HG02623 (cell line): ENCODE results near the gene RUNX1.
"Not testable (repeated sequence)": the region's sequence is repeated elsewhere in the genome, so short reads cannot be mapped to it uniquely, and the experiment has no call there.

Experiments used
- ATAC-seq: cut with Tn5 transposase; IDR thresholded peaks from one replicate; pipeline ENCODE4 v1.9.1; 2021; ENCODE audit warnings: moderate library complexity; ENCODE audit not compliant: unreplicated experiment

RUNX1 gene

DNA sequence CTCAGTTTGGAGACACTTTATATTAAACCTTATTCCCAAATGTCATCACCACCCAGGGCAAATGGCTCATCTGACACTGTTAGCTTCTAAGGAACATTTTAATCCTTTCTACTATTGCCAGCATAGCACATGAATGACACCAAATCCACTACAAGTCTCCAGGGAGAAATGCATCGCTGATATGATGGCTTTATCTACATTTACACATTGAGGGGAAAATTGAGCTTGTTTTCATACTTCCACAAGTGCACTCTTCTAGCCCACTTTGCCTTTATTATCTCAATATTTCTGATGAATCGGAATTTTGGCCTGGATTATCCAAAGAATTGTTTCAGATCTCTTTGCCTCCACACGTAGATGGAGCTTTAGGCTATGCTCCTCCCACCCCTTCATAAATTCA is 75.4 kb downstream of the RUNX1 start:
- no peak for ATAC-seq

- ATAC-seq, result no peak
Measured at GRCh38 chr21:34971656-34972055, 77.4 kb downstream of the RUNX1 start.

- ATAC-seq, result no peak
Measured at GRCh38 chr21:34970566-34970965, 78.5 kb downstream of the RUNX1 start.

GRCh38 chr21:34970167-34970500 is 79.0 kb downstream of the RUNX1 start:
- ATAC-seq, result no peak

DNA sequence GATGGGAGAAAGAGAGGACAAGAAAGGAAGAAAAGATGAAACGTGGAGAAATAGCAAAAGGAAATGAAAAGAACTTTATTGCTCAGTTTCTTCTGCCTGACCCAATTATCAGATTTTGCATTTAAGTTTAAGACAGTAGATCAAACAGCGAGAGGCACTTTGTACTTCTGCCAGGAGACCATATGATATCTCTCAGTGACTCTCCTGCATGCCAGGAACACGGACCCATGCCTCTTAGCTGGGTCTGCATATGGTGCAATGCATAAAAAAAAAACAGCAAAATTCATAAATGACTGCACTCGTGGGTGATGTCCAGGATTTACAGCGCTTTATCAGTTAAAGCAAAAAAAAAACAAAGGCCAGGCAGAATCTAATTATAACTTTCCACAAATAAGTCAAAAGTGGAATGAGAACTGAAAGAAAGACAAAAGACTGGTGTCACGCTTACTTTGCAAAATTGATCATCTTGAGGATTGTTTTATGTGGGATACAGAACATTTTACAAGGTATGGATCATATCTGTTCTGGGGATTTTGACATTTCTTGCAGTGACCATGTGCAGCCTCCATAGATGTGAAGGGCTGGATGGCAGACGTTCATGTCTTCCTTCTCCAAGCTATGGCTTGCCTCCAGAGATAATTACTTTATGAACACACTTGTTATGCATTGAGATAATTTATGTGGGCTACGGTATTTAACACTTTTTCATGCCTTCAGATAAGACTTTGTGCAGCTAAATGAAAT is 79.5 kb downstream of the RUNX1 start:
- no peak for ATAC-seq

DNA sequence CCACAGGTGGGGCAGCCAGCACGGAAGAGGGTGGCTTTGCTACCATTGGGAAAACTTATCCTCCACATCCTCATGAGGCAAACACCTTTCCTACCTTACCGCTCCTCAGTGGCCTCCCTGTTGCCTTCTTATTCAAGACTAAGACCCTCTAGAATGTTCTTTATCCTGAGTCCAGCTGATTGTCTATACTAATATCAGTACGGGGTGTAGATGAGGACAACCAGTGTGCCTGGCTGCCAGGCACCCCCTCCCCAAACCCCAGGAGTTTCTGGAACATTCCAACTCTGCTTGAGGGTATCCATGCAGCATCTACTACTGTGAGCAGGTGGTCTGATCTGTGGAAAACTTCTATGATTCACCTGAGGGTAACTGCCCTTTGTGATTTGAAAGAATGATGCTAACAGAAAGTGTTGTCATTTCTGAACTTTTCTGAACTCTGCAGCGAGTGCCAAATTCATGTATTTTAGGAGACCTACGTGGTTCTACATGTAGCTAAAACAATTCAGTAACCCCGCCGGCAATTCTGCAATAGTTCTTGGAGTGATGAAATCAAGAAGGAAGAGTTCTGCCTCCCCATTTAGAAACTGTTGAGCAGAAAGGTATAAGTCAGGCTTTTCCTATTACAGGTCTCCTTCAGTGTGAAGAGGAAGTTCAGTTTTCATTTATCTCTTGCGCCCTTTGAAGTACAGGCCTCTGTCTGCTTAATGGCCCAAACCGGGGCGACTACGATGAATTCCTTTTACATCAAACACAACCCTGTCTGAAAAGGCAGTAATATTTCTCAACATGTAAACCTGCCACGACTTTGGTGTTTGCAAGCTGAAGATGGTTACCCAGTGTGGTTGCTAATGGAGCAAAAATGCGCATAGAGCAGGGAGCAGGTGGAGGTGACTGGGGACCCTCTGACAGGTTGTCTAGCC is 80.4 kb downstream of the RUNX1 start:
- ATAC-seq, result no peak

DNA sequence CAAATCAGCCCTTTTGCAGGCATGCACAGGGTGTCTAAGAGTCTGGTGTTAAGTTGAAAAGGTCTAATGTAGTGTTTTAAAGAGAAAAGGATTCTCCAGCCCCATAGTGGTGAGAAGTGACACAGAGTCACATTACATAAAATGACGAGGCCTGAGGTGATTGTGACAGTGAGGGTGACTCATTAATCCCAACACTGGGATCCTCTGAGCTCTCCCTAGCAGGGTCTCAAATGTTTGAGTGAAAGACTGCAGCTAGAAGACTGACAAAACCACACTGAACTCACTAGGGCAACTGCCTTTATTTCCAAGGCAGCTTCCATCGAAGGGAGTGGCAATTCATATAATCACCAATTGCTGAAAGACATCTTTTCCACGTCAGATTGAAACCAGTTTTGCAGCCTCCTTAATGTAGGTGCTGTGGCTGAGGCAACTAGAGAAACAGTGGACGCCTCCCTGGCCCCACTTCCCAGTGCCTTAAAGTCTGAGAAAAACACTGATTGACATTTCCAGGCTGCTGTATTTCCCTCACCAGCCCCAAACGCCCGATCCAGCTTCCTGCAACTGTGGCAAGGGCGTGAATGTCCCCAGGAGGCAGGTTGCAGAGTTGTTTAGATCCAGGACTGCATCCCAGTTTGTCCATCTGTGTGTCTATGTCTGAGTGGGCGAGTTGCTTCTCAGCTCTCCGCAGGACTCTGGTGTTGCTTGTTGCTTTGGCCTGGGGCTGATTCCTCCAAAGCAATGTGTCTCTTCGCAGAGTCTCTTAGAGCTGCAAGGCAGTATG is 81.4 kb downstream of the RUNX1 start:
- ATAC-seq, result no peak

DNA sequence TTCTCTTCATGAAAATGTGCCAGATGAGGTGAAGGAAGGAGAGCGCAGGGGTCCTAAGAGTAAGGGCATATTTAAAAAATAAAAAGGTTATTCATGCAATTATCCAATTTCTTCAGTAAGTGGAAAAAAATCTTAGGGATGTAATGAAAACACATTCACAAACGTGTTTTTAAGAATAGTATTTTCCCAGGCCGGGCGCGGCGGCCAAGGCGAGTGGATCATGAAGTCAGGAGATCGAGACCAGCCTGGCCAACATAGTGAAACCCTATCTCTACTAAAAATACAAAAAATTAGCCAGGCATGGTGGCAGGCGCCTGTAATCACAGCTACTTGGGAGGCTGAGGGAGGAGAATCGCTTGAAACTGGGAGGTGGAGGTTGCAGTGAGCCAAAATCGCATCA is 82.2 kb downstream of the RUNX1 start:
- ATAC-seq, result not testable (repeated sequence)

GRCh38 chr21:34965200-34966174 is 83.6 kb downstream of the RUNX1 start:
- no peak for ATAC-seq

- no peak for ATAC-seq
Measured at GRCh38 chr21:34962586-34963222, 86.4 kb downstream of the RUNX1 start.

GRCh38 chr21:34962136-34962535 is 87.0 kb downstream of the RUNX1 start:
- ATAC-seq, result no peak

- no peak for ATAC-seq
Measured at GRCh38 chr21:34960687-34961086, 88.4 kb downstream of the RUNX1 start.

GRCh38 chr21:34959607-34960006 is 89.5 kb downstream of the RUNX1 start:
- no peak for ATAC-seq

DNA sequence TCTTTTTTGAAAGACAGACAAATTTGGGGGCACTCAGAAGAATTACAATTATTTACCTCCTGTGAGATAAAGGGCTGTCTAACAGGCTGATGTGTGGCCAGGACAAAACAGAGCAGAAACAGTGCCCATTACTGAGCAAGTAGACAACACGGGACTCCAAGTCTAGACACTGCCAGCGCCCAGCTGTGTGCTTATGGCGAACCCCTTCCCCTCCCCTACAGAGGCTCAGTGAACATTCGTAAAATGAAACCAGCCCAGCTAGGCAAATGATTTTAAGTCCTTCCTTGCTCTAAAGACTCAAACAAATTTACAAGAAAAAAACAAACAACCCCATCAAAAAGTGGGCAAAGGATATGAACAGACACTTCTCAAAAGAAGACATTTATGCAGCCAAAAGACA is 91.1 kb downstream of the RUNX1 start:
- ATAC-seq, result no peak

DNA sequence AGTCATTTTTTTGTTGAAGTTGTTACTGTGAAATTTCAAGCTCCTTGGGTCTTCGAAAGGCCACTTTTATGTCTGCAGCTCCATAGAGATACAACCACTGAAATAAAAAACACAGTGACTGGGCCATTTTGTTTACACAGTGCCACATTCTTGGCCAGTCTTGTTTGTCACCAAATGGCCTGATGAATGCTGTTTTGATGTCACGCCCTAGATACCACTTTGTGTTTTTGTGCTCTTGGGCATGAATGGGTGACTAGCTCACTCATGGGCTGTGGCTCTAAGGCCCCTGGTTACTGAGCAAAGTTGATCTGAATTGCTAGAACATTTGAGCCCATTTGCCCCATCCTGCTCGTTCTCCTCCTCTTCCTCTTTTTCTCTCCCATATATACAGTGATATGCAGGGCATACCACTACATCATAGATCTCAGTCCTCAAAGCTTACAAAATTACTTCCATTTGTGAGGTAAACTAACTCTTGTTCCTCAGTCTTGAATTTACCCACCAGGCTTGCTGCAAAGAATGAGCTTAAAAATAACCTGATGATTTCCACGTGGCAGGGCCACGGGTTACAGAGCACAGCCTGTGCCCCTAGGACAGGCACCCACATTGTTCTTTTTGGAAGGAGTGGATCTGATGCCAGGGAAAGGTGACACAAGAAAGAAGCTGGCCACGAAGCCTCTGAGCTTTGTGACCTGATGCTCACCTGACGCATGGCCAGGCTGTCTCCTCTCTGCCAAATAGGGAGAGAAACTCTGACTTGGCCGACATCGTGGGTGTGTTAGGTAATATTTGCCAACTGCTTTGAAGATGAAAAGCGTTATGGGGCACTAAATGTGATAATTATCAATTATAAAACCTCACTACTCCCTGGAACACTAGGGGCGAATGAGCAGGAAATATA is 92.4 kb downstream of the RUNX1 start:
- no peak for ATAC-seq

DNA sequence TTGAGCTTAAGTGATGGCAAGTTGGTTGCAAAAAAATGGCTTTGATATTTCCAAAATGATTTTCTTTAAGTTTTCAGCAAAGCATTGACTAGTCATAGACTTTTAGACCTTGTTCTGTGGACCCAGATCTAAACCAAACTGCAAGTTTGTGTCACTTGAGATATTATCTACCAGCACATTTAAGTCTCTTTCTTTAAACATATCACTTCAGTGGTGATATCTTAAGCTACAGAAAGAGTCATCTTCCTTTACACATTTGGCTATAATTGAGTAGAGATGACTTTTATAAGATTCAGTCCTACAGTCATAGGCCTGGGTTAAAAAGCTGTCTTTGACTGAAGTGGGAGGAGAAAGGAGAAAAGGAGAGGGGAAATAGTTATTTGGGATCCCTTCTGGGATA is 95.2 kb downstream of the RUNX1 start:
- no peak for ATAC-seq

DNA sequence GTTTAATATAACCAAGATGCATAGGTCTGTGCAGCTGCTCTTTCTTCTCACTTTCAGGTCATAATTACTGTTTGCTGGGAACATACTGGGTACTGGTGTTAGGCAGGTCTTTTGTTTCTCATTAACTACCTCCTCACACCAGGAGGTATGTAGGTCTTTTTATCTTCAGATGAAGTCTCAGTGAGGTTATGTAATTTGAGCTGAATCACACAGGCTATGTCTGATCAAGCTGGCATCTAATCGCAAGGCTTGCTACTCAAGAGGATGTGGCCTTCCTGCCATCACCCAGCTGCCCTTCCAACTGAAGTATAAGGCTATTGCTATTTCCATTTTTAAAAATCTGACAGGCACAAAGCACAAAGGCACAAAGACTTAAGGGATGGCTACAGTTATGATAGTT is 96.4 kb downstream of the RUNX1 start:
- ATAC-seq, result no peak

DNA sequence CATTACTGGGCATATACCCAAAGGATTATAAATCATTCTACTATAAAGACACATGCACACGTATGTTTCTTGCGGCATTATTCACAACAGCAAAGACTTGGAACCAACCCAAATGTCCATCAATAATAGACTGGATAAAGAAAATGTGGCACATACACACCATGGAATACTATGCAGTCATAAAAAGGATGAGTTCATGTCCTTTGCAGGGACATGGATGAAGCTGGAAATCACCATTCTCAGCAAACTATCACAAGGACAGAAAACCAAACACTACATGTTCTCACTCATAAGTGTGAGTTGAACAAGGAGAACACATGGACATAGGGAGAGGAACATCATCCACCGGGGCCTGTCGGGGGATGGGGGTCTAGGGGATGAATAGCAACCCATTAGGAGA is 97.2 kb downstream of the RUNX1 start:
- not testable (repeated sequence) for ATAC-seq

DNA sequence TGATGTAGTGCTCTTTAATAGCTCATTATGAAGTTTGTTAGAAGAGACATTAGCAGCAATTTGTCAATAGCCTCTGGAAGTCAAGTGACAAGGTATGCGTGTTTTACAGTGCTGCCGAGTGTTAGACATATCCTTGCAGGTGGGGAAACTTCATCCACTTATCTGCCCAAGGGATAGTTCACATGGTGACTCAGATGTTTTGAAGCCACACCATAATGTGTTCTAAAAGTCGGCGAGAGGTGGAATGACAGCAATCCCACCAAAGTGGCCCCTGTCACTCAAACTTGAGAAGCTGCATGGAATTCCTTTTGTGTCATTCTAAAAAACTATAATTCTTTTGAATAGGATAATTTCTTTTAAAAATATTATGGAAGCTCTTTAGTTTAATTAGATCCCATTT is 98.1 kb downstream of the RUNX1 start:
- no peak for ATAC-seq
